ENCODE results near the gene SCLT1.

The SCLT1 gene

DNA sequence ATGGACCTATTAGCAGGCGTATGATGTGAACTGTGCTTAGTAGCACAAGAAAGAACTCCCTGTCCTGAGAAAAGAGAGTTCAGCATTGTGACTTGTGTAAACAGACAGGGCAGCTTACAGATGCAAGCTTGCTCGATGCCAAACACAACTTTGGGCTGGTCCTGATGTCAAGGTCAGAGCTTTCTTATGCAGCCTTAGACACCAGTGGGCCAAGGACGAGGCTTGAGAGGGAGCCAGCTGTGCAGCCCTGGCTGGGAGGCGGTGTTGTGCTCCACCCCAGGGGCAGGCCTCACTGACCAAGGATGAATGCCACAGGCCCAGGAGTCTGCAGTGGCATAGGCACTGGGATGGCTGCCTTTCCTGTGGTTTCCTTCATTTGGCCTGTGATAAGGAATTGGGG lies 248.4 kb downstream of the SCLT1 start:
- Mint-ChIP-seq H3K36me3 (ENCODE audit: low read depth) (peaks cover 79% of the 10 kb centered on the region), H3K27me3 (ENCODE audit: low read depth, poor library complexity) (no peaks in the 10 kb centered on the region), H3K27ac (no peak overlapping the region), H3K4me1 (peaks cover 31% of the 10 kb centered on the region), H3K4me3 (no peak overlapping the region), H3K9me3 (no peaks in the 10 kb centered on the region)
- DNase-seq = no peak
- TF ChIP-seq, protein P1, sequence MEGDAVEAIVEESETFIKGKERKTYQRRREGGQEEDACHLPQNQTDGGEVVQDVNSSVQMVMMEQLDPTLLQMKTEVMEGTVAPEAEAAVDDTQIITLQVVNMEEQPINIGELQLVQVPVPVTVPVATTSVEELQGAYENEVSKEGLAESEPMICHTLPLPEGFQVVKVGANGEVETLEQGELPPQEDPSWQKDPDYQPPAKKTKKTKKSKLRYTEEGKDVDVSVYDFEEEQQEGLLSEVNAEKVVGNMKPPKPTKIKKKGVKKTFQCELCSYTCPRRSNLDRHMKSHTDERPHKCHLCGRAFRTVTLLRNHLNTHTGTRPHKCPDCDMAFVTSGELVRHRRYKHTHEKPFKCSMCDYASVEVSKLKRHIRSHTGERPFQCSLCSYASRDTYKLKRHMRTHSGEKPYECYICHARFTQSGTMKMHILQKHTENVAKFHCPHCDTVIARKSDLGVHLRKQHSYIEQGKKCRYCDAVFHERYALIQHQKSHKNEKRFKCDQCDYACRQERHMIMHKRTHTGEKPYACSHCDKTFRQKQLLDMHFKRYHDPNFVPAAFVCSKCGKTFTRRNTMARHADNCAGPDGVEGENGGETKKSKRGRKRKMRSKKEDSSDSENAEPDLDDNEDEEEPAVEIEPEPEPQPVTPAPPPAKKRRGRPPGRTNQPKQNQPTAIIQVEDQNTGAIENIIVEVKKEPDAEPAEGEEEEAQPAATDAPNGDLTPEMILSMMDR (IDR thresholded peaks at IDR 0.05) = no peak

DNA sequence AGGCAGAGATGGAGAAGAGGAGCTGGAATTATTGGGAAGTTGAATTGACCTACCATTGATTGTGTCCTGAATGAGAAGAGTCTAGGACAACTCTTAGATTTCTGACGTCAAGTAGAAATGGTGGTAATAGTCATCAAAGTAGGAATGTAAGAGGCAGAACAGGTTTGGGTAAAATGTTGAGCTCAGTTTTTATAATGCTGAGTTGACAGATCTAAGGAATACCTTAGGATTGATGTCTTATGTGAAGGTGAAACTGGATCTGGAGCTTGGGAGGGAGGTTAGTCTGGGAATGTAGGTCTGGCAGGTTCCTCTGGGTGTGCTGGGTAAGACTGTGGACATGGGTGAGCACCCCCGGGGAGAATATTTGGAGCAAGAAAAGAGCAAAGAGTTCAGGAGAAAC lies 251.9 kb downstream of the SCLT1 start:
- DNase-seq = no peak
- H3K27me3 Mint-ChIP-seq (ENCODE audit: low read depth, poor library complexity) = no peaks in the 10 kb centered on the region
- H3K36me3 Mint-ChIP-seq (ENCODE audit: low read depth) = peaks cover 58% of the 10 kb centered on the region
- peak overlapping the region; percentile 40 for H3K27ac Mint-ChIP-seq
- peaks cover 34% of the 10 kb centered on the region for H3K4me1 Mint-ChIP-seq
- TF ChIP-seq, protein P1 (IDR thresholded peaks at IDR 0.05) = no peak
- H3K4me3 Mint-ChIP-seq = no peak overlapping the region
- no peaks in the 10 kb centered on the region for H3K9me3 Mint-ChIP-seq

- Mint-ChIP-seq H3K4me3 (no peak overlapping the region), H3K4me1 (peaks cover 34% of the 10 kb centered on the region), H3K27me3 (ENCODE audit: low read depth, poor library complexity) (no peaks in the 10 kb centered on the region), H3K27ac (peak overlapping the region; percentile 40), H3K9me3 (no peaks in the 10 kb centered on the region), H3K36me3 (ENCODE audit: low read depth) (peaks cover 53% of the 10 kb centered on the region)
- no peak for DNase-seq
- TF ChIP-seq, protein P1 (IDR thresholded peaks at IDR 0.05) = no peak
Measured at GRCh38 chr4:128840711-128841318, 252.5 kb downstream of the SCLT1 start.

- Mint-ChIP-seq H3K27ac (peak overlapping the region; percentile 1), H3K27me3 (ENCODE audit: low read depth, poor library complexity) (no peaks in the 10 kb centered on the region), H3K4me3 (no peak overlapping the region), H3K4me1 (peaks cover 25% of the 10 kb centered on the region), H3K36me3 (ENCODE audit: low read depth) (peaks cover 43% of the 10 kb centered on the region), H3K9me3 (no peaks in the 10 kb centered on the region)
- DNase-seq = no peak
- TF ChIP-seq, protein P1 (IDR thresholded peaks at IDR 0.05) = no peak
Measured at GRCh38 chr4:128837679-128838078, 255.7 kb downstream of the SCLT1 start.

GRCh38 chr4:128837198-128837597 lies 256.1 kb downstream of the SCLT1 start:
- H3K27me3 Mint-ChIP-seq (ENCODE audit: low read depth, poor library complexity) = no peaks in the 10 kb centered on the region
- H3K27ac Mint-ChIP-seq = no peak overlapping the region
- DNase-seq = no peak
- TF ChIP-seq, protein P1 (IDR thresholded peaks at IDR 0.05) = no peak
- peaks cover 30% of the 10 kb centered on the region for H3K4me1 Mint-ChIP-seq
- H3K4me3 Mint-ChIP-seq = no peak overlapping the region
- H3K36me3 Mint-ChIP-seq (ENCODE audit: low read depth) = peaks cover 44% of the 10 kb centered on the region
- no peaks in the 10 kb centered on the region for H3K9me3 Mint-ChIP-seq

- Mint-ChIP-seq H3K27me3 (ENCODE audit: low read depth, poor library complexity) (no peaks in the 10 kb centered on the region), H3K4me3 (no peak overlapping the region), H3K9me3 (no peaks in the 10 kb centered on the region), H3K36me3 (ENCODE audit: low read depth) (peaks cover 35% of the 10 kb centered on the region), H3K4me1 (peaks cover 35% of the 10 kb centered on the region), H3K27ac (peak overlapping the region; percentile 68)
- TF ChIP-seq, protein P1 (IDR thresholded peaks at IDR 0.05) = no peak
- no peak for DNase-seq
Measured at GRCh38 chr4:128835498-128836222, 257.7 kb downstream of the SCLT1 start.

All from nephron progenitor cell (in vitro differentiated cells).